Activated naive CD8-positive, alpha-beta T cell treated with anti-CD3 and anti-CD28 coated beads, Interleukin-2, amount 50 U/mL, for 24 hours (primary cell): ENCODE measurements around the gene TOB1.

Experiments
- ATAC-seq: fragments of 150-1000 bp; cut with Tn5 transposase; one replicate; pipeline ENCODE4 v1.10.0; 2021
- DNase-seq: peaks from one replicate; pipeline ENCODE4 v3.0.0; 2021
- H3K27ac Mint-ChIP-seq: one replicate; pipeline ENCODE4 v1.8.0; 2021; ENCODE audit warnings: mild to moderate bottlenecking, mixed read lengths
- H3K27me3 Mint-ChIP-seq: one replicate; pipeline ENCODE4 v1.8.0; 2021; ENCODE audit warnings: mixed read lengths
- H3K36me3 Mint-ChIP-seq: one replicate; pipeline ENCODE4 v1.8.0; 2021; ENCODE audit warnings: low read depth, mixed read lengths
- H3K4me1 Mint-ChIP-seq: one replicate; pipeline ENCODE4 v1.8.0; 2021; ENCODE audit warnings: mixed read lengths
- H3K4me3 Mint-ChIP-seq: one replicate; pipeline ENCODE4 v1.8.0; 2021; ENCODE audit warnings: mild to moderate bottlenecking, moderate library complexity, mixed read lengths
- H3K9me3 Mint-ChIP-seq: one replicate; pipeline ENCODE4 v1.8.0; 2021; ENCODE audit warnings: mixed read lengths

Gene TOB1

DNA sequence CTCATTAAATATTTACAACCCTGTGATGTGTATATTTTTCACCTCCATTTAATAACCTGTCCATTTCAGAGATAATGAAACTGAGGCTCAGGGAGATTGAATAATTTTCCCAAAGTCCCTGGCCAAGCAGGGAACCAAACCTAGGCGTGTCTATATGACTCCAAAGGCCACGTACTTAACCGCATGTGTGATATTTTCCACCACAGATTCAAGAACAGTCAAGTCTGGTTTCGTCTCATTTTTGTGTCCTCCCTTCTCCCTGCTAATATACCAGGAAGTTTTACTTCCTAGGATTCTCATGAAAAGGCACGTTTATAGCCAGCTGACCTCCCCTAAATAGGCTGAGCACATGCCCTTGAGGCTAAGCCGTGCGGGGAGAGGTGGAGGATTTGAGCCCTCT is 15.5 kb downstream of the TOB1 start:
- Mint-ChIP-seq H3K4me1 (peaks cover 14% of the 10 kb centered on the region), H3K27me3 (no peaks in the 10 kb centered on the region), H3K9me3 (no peaks in the 10 kb centered on the region), H3K4me3 (no peak overlapping the region), H3K36me3 (no peaks in the 10 kb centered on the region), H3K27ac (no peak overlapping the region)
- ATAC-seq, result no peak
- DNase-seq, result no peak

DNA sequence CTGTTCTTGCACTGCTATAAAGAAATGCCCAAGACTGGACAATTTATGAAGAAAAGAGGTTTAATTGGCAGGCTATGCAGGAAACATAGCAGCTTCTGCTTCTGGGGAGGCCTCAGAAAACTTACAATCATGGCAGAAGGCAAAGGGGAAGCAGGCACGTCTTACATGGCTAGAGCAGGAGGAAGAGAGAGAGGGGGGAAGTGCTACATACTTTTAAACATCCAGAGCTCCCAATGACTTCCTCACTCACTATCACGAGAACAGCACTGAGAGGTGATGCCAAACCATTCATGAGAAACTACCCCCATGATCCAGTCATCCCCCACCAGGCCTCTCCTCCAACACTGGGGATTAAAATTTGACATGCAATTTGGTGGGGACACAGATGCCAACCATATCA is 17.4 kb downstream of the TOB1 start:
- ATAC-seq (no peak), DNase-seq (no peak)
- H3K4me1 Mint-ChIP-seq, result peaks cover 14% of the 10 kb centered on the region
- H3K4me3 Mint-ChIP-seq, result no peak overlapping the region
- no peak overlapping the region for H3K27ac Mint-ChIP-seq
- H3K27me3 Mint-ChIP-seq, result no peaks in the 10 kb centered on the region
- no peaks in the 10 kb centered on the region for H3K36me3 Mint-ChIP-seq
- H3K9me3 Mint-ChIP-seq, result no peaks in the 10 kb centered on the region

DNA sequence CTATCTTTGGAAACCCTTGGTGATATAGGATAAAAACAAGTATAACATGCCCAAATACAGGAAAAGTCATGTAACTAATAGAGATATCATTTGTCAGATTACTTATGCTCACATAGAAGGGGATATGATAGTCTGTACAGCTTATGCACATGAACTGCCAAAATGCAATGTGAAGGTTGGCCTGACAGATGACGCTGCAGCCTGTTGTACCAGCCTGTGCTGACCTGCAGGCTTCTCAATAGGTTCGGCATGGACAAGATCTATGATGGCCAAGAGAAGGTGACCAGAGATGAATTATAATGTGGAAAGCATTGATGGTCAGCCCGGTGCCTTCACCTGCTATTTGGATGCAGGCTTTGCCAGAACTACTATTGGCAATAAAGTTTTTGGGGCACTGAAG is 18.1 kb downstream of the TOB1 start:
- Mint-ChIP-seq H3K27ac (no peak overlapping the region), H3K4me3 (no peak overlapping the region), H3K27me3 (no peaks in the 10 kb centered on the region), H3K4me1 (peaks cover 14% of the 10 kb centered on the region), H3K36me3 (no peaks in the 10 kb centered on the region), H3K9me3 (no peaks in the 10 kb centered on the region)
- ATAC-seq (no peak), DNase-seq (no peak)

DNA sequence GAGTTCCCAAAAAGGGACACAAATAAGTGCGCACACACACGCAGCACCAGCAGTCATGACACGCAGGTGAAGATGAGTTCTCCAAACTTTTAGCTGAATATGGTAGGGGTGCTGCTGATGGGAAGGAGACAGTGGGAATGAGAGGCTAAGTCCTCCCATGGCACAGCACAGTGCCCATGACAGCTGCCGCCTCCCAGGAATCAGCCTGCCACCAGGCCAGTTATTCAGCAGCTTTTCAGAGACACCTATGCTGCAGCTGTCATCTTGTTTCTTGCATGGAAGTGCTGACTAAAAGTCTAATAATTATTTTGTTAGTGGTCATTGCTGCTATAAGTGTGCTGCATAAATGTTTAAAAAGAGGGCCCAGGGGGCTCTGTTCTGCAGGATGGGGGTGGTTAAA is 18.6 kb downstream of the TOB1 start:
- H3K27me3 Mint-ChIP-seq, result no peaks in the 10 kb centered on the region
- no peak for DNase-seq

DNA sequence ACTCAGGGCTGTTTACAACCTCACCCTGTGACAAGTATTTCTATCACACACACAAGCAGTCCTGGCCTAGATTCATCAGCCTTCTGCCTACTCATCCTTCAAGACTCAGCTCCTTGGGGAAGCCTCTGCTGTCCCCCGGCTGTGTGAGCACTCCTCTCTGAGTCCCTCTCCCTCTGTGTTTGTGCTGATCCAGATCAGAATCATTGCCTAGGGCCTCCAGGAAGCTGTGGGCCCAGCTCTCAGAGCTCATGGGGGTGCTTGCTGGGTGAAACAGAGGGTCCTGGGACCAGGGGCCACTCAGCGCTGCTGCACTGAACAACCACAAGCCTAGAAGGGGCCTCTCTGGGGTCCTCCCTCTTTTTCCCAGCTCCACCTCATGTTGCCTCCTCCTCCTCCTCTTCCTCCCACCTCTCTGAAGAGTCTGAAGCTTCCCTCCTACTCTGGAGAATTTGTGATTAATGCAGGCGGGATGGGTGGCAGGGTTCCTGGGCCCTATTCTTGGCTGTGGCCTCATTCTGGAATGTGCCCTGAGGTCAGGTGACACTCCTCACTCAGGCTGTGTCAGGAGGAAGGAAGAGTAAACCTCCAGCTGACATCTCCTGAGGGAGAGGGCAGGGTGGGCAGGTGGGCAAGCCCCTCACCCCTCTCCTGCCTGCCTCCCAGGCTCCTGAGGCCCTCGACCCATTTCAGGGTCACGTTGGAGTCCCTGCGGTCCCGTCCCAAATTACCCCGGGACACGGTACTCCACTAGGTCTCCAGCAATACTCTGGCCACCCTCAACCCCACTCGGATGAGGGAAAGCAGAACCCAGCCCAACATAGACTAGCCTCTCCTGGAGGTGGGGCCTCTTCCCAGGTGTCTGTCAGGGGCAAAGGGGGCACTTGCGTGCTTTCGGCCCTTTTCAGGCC is 20.7 kb downstream of the TOB1 start:
- no peak overlapping the region for H3K4me3 Mint-ChIP-seq
- ATAC-seq (no peak), DNase-seq (no peak)
- no peaks in the 10 kb centered on the region for H3K27me3 Mint-ChIP-seq
- H3K36me3 Mint-ChIP-seq, result no peaks in the 10 kb centered on the region
- no peaks in the 10 kb centered on the region for H3K4me1 Mint-ChIP-seq
- H3K27ac Mint-ChIP-seq, result no peak overlapping the region
- no peaks in the 10 kb centered on the region for H3K9me3 Mint-ChIP-seq

More for the DNA sequence above, 18.6 kb downstream of the TOB1 start:
- no peaks in the 10 kb centered on the region for H3K9me3 Mint-ChIP-seq
- no peak overlapping the region for H3K27ac Mint-ChIP-seq
- no peak for ATAC-seq
- H3K4me1 Mint-ChIP-seq, result peaks cover 11% of the 10 kb centered on the region
- H3K4me3 Mint-ChIP-seq, result no peak overlapping the region
- no peaks in the 10 kb centered on the region for H3K36me3 Mint-ChIP-seq

DNA sequence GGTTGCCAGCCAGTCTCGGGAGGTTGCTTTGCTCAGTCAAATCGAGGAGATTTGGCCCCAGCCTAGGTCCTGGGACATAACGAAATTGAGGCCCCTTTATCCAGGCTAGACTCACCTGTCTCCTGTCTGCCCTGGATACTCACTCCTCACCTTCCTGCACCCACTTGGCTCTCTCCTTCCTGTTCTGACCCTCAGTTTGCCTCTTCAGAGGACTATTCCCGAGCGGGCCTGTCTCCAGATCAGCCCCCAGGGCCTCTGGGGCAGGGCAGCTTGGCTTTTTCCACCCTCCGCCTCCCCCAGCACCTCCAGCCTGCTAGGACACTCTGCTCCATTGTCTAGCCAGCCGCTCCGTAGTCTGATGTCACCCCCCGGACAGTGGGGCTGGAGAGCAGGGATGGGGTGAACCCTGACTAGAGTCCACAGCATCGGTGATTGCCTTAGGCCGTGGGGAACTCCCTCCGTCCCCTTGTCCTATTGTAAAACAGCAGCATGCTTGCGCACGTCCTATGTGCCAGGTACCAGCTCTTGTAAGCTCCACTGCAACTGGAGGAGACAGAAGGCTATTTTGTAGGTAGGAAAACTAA is 21.9 kb downstream of the TOB1 start:
- Mint-ChIP-seq H3K4me3 (no peak overlapping the region), H3K9me3 (no peaks in the 10 kb centered on the region), H3K36me3 (no peaks in the 10 kb centered on the region), H3K4me1 (no peaks in the 10 kb centered on the region), H3K27ac (no peak overlapping the region), H3K27me3 (no peaks in the 10 kb centered on the region)
- ATAC-seq, result no peak
- DNase-seq, result no peak

DNA sequence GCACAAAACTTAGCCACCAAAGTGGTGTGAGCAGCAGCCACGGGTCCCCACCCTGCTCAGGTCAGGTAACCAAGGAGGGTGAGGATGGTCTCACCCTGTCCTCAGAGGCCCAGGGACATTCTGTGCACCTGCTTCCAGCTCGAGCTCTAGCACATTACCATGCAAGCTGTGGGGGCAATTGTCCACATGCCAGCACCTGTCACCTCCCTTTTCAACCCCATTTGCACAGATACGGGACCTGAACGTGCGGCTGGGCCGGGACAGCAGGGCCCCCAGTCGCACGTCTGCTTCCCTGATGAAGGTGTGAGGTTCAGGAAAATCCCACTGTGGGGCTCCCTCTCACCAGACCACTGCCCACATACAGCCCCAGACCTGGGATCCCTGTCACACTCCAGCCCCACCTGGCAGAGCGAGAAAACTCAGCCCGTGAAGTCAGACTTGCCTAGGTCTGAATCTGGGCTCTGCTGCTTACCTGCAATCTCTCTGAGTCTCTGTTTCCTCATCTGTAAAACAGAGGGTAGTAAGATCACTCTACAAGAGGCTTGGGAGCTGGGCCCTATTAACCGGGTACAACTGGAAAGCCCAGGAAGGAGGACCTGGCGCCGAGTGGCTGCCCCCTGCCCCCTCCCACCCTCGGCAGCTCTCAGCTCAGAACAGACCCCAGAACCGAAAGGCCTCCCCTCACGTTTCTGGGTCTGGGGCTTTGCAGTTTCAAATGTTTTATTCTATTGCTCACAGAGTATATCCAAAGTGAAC is 22.8 kb downstream of the TOB1 start:
- Mint-ChIP-seq H3K9me3 (no peaks in the 10 kb centered on the region), H3K27ac (no peak overlapping the region), H3K4me1 (no peaks in the 10 kb centered on the region), H3K36me3 (no peaks in the 10 kb centered on the region), H3K4me3 (no peak overlapping the region), H3K27me3 (no peaks in the 10 kb centered on the region)
- no peak for ATAC-seq
- no peak for DNase-seq

DNA sequence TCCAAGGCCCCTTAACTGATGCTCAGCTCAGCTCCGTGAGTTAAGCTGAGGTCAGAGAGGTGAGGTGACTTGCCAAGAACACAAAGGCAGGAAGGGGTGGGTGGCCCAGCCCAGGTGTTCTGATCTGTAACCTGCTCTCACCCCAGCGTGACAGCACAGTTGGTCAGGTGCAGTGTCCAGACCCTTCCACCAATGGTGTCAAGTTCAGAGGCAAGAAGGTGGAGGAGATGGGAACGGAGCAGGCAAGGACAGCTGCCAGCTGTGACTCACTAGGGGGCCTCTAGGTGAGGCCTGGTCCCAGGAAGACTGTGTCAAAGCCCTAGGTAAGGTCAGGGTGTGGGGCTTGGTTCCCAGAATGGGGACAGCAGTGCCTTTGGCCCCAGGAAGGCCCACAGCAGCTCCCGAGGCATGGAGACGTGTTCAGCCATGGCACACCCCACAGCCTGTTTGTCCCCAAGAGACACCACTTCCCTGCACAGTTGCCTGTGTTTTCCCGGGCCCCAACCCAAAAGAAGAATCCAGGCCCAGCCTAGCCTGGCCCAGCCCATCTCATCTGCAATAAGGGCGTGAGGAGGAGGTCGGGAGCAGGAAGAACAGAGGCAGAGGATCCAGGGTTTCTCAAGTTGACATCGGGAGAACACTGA is 23.5 kb downstream of the TOB1 start:
- H3K27me3 Mint-ChIP-seq, result no peaks in the 10 kb centered on the region
- DNase-seq (no peak), ATAC-seq (no peak)
- no peaks in the 10 kb centered on the region for H3K4me1 Mint-ChIP-seq
- no peak overlapping the region for H3K27ac Mint-ChIP-seq
- no peak overlapping the region for H3K4me3 Mint-ChIP-seq
- no peaks in the 10 kb centered on the region for H3K36me3 Mint-ChIP-seq
- no peaks in the 10 kb centered on the region for H3K9me3 Mint-ChIP-seq

DNA sequence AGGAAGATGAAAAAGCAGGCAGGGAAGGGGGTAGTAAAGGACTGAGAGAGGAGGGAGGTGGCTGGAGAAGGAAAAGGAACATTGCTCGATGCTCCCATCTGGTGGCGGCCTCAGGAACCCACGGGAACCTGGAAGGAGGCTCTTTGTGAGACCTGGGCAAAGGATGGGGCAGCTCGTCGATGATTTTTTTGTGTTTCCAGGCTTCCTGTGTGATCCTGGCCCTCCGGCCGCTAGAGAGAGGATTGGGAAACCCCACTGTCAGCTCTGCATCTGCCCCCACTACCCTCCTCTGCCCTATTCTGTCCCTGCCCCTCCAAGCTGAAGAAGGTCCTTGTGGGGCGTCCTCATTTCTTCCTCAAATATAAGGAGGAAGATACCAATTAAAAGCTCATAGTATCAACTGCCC is 24.2 kb downstream of the TOB1 start:
- Mint-ChIP-seq H3K27ac (no peak overlapping the region), H3K4me1 (no peaks in the 10 kb centered on the region), H3K4me3 (no peak overlapping the region), H3K27me3 (no peaks in the 10 kb centered on the region), H3K36me3 (no peaks in the 10 kb centered on the region), H3K9me3 (no peaks in the 10 kb centered on the region)
- ATAC-seq (peak; percentile 51), DNase-seq (peak; percentile 61)

DNA sequence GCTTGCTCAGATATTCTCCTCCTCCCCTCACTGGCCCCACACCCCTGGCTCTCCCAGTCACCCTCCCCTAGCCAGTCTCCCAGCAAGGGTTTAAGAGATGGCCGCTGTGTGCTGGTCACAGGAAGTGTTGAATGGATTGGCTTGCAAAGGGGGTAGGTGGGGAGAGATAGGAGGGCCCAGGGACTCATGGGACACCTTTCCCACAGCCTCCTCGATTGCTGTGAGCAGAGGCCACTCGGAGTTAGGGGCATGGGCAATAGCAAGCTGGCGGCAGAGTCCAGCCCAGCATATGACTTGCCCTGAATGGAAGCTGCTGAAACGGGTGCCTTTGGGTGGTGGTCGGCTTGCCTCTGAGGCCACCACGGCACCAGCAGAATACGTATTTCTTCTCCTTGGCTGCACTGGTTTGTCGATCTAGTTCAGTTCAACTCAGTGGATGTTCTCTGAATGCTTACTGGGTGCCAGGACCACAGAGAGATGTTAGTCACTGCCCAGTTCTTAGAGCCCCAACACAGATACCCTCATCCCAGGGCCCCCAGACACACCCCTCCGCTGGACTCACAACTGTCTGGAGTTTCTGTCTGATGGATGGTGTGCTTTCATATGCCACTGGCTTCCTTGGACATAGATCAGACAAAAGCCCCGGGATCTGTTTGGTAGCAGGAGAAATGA is 24.7 kb downstream of the TOB1 start:
- Mint-ChIP-seq H3K36me3 (no peaks in the 10 kb centered on the region), H3K4me1 (no peaks in the 10 kb centered on the region), H3K4me3 (no peak overlapping the region), H3K9me3 (no peaks in the 10 kb centered on the region), H3K27ac (no peak overlapping the region), H3K27me3 (no peaks in the 10 kb centered on the region)
- no peak for DNase-seq
- ATAC-seq, result no peak

DNA sequence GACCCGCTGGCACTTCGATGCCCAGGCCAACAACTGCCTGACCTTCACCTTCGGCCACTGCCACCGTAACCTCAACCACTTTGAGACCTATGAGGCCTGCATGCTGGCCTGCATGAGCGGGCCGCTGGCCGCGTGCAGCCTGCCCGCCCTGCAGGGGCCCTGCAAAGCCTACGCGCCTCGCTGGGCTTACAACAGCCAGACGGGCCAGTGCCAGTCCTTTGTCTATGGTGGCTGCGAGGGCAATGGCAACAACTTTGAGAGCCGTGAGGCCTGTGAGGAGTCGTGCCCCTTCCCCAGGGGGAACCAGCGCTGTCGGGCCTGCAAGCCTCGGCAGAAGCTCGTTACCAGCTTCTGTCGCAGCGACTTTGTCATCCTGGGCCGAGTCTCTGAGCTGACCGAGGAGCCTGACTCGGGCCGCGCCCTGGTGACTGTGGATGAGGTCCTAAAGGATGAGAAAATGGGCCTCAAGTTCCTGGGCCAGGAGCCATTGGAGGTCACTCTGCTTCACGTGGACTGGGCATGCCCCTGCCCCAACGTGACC is 25.8 kb downstream of the TOB1 start:
- Mint-ChIP-seq H3K9me3 (no peaks in the 10 kb centered on the region), H3K4me1 (no peaks in the 10 kb centered on the region), H3K36me3 (no peaks in the 10 kb centered on the region), H3K4me3 (no peak overlapping the region), H3K27ac (no peak overlapping the region), H3K27me3 (no peaks in the 10 kb centered on the region)
- DNase-seq, result no peak
- no peak for ATAC-seq

DNA sequence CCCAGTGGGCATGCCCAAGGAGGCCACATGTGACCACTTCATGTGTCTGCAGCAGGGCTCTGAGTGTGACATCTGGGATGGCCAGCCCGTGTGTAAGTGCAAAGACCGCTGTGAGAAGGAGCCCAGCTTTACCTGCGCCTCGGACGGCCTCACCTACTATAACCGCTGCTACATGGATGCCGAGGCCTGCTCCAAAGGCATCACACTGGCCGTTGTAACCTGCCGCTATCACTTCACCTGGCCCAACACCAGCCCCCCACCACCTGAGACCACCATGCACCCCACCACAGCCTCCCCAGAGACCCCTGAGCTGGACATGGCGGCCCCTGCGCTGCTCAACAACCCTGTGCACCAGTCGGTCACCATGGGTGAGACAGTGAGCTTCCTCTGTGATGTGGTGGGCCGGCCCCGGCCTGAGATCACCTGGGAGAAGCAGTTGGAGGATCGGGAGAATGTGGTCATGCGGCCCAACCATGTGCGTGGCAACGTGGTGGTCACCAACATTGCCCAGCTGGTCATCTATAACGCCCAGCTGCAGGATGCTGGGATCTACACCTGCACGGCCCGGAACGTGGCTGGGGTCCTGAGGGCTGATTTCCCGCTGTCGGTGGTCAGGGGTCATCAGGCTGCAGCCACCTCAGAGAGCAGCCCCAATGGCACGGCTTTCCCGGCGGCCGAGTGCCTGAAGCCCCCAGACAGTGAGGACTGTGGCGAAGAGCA is 26.4 kb downstream of the TOB1 start:
- Mint-ChIP-seq H3K27ac (no peak overlapping the region), H3K4me1 (no peaks in the 10 kb centered on the region), H3K4me3 (no peak overlapping the region), H3K27me3 (peaks cover under 1% of the 10 kb centered on the region), H3K9me3 (no peaks in the 10 kb centered on the region), H3K36me3 (no peaks in the 10 kb centered on the region)
- DNase-seq (no peak), ATAC-seq (no peak)

DNA sequence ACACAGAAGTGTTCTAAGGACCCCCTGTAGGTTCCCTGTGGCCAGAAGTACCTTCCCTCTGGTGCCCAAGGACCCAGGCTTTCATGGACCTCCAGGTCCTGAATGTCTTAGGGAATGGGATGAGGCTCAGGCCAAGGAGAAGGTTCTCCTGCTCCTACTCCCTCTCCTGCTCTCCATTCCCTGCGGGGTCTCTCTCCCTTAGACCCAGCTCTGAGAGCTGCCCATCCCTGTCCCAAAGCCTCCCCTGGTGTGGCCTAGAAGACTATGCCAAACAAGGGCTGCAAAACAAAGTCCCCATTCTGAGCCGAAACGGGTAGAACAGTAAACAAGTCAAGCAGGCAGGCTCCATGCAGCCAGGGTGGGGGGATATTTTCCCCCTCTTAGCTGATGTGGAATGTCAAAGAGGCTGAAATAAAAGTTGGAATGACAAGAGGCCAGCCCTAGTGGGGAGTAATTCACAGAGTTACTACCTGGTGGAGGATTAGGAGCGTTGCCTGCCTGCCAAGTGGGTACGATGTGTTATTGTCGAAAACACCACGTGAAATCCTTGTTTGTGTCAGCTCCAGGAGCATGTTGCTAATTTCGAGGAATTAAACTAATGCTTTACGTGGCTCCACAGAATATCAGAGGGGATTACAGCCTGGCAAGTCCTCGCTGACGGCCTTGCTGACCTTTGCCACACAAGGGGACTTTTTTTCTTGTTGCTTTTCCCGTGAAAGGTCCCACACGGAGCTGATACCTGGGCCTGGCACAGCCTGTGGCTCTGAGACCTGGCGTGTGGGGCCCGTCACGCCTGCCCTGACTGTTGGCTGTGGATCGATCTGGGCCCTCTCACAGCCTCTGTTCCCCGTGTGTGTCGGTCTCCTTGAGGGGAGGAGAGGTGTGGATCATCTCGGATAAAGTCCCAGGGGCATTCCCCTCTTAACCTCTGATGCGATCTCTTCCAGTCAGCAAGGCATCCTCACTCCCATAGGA is 27.9 kb downstream of the TOB1 start:
- H3K9me3 Mint-ChIP-seq, result no peaks in the 10 kb centered on the region
- H3K27me3 Mint-ChIP-seq, result peaks cover 6% of the 10 kb centered on the region
- no peak overlapping the region for H3K4me3 Mint-ChIP-seq

More for the DNA sequence above, 27.9 kb downstream of the TOB1 start:
- no peak for ATAC-seq
- DNase-seq, result no peak
- no peak overlapping the region for H3K27ac Mint-ChIP-seq
- H3K36me3 Mint-ChIP-seq, result no peaks in the 10 kb centered on the region
- no peaks in the 10 kb centered on the region for H3K4me1 Mint-ChIP-seq
